Testis (tissue), 3 donors: ENCODE measurements around the gene FSIP1. TPM values are rescaled to one million over a fixed set of nuclear protein-coding genes. Genes with fewer than 3 reads are reported as not detected.

Experiments
- DNase-seq: peaks from one replicate; pipeline ENCODE4 v3.0.0-alpha.2; 2019
- H3K27ac ChIP-seq, 2 donors: fragments of 200-600 bp; sonication (generic); one replicate each; pipeline ENCODE4 v1.5.1; 2019
- H3K27me3 ChIP-seq: fragments of 200-600 bp; sonication (generic); one replicate; pipeline ENCODE4 v1.5.1; 2019
- H3K36me3 ChIP-seq: fragments of 200-600 bp; sonication (generic); one replicate; pipeline ENCODE4 v1.5.1; 2017; ENCODE audit warnings: low read depth; ENCODE audit errors: missing control alignments
- H3K4me1 ChIP-seq: fragments of 200-600 bp; sonication (generic); one replicate; pipeline ENCODE4 v1.5.1; 2019
- H3K4me3 ChIP-seq, 2 donors: fragments of 200-600 bp; sonication (generic); one replicate each; pipeline ENCODE4 v1.5.1; 2017 to 2019
- H3K9me3 ChIP-seq: fragments of 200-600 bp; sonication (generic); one replicate; pipeline ENCODE4 v1.5.1; 2017
- CTCF ChIP-seq, 3 experiments: fragments of 450-650 bp in 2 of 3; fragments of 200-600 bp in 1 of 3; sonication (generic) in 1 of 3; IDR thresholded peaks; one replicate each; pipeline ENCODE4 v1.5.1; 2016 to 2019; ENCODE audit warnings: antibody characterized with exemption in 3 of 3, mild to moderate bottlenecking in 2 of 3, moderate library complexity in 1 of 3
- POLR2A ChIP-seq: fragments of 450-650 bp; IDR thresholded peaks from one replicate; pipeline ENCODE4 v1.6.1; 2017; ENCODE audit warnings: antibody characterized with exemption, mild to moderate bottlenecking, moderate library complexity
- WGBS, 2 donors: methylation state at CpG; one replicate each; pipeline ENCODE4 v1.1.5; 2018; 5-methylcytosine and 5-hydroxymethylcytosine counted together
- intact Hi-C: fragments of 100-400 bp; cut with DNase I; formaldehyde crosslinking; loops from one replicate; pipeline ENCODE4 v1.15.1; 2023; ENCODE audit warnings: low total_unique reads
- polyA plus RNA-seq: library from polyadenylated mRNA; stranded (reverse); fragments of 350-450 nt; fragmentation: Illumina TruSeq; extraction: RNeasy Lipid Tissue Mini Kit (QIAGEN cat#74804); gene quantifications from one replicate; pipeline ENCODE4 v1.2.3, GENCODE V29; 2014; ENCODE audit warnings: low read depth, low replicate concordance; ENCODE audit not compliant: insufficient read depth
- total RNA-seq, 2 donors: library from RNA; depleted of rRNA; stranded (reverse); fragments of >200 nt; gene quantifications; one replicate each; pipeline ENCODE4 v1.2.3, GENCODE V29; 2016

Gene FSIP1
- total and polyA plus RNA-seq, 3 donors from 2014 or later = 5.8 to 11.2 (median 8.2) TPM

GRCh38 chr15:39794954-39795353 lies 12.3 kb upstream of the FSIP1 start:
- no peaks in the 10 kb centered on the region for H3K27me3 ChIP-seq
- intact Hi-C loops = no loop called here
- no peak for DNase-seq
- whole genome bisulfite sequencing, 2 donors = 90 to 94% methylated on average over 3 of the region's 3 CpGs
- H3K27ac ChIP-seq = no peak overlapping the region
- H3K36me3 ChIP-seq = no peaks in the 10 kb centered on the region
- H3K4me3 ChIP-seq = no peak overlapping the region
- H3K4me1 ChIP-seq = no peaks in the 10 kb centered on the region
- TF ChIP-seq POLR2A = no peak
- TF ChIP-seq CTCF (IDR thresholded peaks at IDR 0.05) = no peak
- H3K9me3 ChIP-seq = no peaks in the 10 kb centered on the region

DNA sequence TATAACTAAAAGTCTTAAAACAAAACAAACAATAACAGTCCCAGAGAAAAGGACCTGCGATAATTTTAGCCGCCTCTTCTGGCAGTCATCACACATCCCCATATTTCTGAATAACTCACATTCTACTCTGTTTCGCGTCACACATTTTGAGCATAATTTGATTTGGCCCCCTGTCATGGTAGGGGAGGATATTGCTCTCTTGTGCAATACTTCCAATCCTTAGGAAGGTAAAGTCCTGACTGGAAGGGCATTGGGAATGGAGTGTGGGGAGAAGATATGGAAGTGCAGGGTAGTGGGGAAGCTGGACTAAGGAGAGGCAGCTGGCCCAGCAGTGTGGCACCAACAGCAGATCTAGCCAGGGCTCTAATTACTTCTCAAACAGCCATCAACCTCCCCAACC lies 11.3 kb upstream of the FSIP1 start:
- 80 to 83% methylated on average over 4 of the region's 4 CpGs for WGBS, 2 donors
- Histone ChIP-seq H3K4me3 (no peak overlapping the region), H3K9me3 (no peaks in the 10 kb centered on the region), H3K27me3 (no peaks in the 10 kb centered on the region), H3K36me3 (no peaks in the 10 kb centered on the region), H3K27ac (no peak overlapping the region), H3K4me1 (no peaks in the 10 kb centered on the region)
- intact Hi-C loops = no loop called here
- no peak for DNase-seq
- no peak for TF ChIP-seq POLR2A
- TF ChIP-seq CTCF (IDR thresholded peaks at IDR 0.05) = no peak

GRCh38 chr15:39792844-39793335 lies 10.2 kb upstream of the FSIP1 start:
- H3K4me1 ChIP-seq = no peaks in the 10 kb centered on the region
- intact Hi-C loops = no loop called here
- TF ChIP-seq POLR2A = no peak
- no peak for TF ChIP-seq CTCF (IDR thresholded peaks at IDR 0.05)
- H3K27ac ChIP-seq = no peak overlapping the region
- DNase-seq = no peak
- WGBS, 2 donors = 54 to 58% methylated on average over 4 of the region's 4 CpGs
- no peaks in the 10 kb centered on the region for H3K36me3 ChIP-seq
- no peak overlapping the region for H3K4me3 ChIP-seq
- H3K27me3 ChIP-seq = no peaks in the 10 kb centered on the region
- H3K9me3 ChIP-seq = no peaks in the 10 kb centered on the region

DNA sequence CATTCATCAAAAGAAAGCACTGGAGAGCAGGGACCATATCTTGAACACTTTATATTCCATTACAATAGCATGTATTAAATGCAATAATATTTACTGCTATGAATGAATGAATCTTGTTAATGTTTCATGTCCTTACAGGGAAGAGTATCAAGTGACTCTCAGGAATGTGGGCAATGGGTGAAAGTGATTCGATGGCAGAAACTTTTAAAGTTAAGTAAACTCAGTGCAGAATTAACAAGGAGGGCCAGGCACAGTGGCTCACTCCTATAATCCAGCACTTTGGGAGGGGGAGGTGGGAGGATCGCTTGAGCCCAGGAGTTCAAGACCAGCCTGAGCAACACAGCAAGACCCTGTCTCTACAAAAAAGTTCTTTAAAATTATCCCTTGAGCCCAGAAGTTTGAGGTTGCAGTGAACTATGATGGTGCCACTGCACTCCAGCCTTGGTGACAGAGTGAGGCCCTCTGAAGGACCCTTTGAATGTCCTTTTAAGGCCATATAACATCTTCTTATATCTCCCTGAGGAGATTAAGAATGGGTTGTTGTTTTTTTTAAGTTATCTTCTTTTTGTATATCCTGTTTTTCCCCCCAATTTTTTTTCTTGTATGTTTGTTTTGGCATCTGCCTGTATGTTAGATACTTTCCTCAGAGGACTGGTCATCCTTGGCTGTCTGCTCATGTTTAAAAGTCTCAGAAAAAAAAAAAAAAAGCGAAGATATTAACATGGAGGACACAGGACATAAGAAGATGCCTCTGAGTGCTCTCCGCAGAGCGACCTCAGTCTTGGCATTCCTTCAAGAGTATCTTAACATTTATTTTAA lies 9.6 kb upstream of the FSIP1 start:
- 58 to 67% methylated on average over 5 of the region's 5 CpGs for WGBS, 2 donors
- intact Hi-C loops = no loop called here

More for the DNA sequence above, 9.6 kb upstream of the FSIP1 start:
- no peak for DNase-seq
- no peak overlapping the region for H3K27ac ChIP-seq
- no peaks in the 10 kb centered on the region for H3K4me1 ChIP-seq
- no peak overlapping the region for H3K4me3 ChIP-seq
- no peaks in the 10 kb centered on the region for H3K36me3 ChIP-seq
- H3K27me3 ChIP-seq = no peaks in the 10 kb centered on the region
- TF ChIP-seq CTCF (IDR thresholded peaks at IDR 0.05) (no peak), POLR2A (no peak)
- no peaks in the 10 kb centered on the region for H3K9me3 ChIP-seq
